ENCODE results near the gene RAD51B.

DNA sequence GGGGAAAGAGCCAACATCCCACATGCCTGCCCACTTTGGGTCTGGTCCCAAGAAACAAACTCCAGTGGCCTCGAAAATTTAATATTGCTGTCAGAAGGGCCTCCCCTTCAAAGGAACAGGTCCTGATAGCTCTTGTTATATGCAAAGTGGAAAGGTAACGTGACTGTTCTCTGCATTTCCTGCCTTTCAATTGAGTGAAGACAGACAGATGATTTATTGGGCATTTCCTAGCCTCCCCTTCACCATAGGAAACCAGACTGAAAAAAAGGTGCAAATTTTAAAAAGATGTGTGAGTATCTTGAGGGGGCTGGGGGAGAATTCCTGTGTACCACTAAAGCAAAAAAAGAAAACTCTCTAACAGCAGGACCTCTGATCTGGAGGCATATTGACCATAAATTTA is 738.1 kb downstream of the RAD51B start:
- TF ChIP-seq, protein P1, sequence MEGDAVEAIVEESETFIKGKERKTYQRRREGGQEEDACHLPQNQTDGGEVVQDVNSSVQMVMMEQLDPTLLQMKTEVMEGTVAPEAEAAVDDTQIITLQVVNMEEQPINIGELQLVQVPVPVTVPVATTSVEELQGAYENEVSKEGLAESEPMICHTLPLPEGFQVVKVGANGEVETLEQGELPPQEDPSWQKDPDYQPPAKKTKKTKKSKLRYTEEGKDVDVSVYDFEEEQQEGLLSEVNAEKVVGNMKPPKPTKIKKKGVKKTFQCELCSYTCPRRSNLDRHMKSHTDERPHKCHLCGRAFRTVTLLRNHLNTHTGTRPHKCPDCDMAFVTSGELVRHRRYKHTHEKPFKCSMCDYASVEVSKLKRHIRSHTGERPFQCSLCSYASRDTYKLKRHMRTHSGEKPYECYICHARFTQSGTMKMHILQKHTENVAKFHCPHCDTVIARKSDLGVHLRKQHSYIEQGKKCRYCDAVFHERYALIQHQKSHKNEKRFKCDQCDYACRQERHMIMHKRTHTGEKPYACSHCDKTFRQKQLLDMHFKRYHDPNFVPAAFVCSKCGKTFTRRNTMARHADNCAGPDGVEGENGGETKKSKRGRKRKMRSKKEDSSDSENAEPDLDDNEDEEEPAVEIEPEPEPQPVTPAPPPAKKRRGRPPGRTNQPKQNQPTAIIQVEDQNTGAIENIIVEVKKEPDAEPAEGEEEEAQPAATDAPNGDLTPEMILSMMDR (IDR thresholded peaks at IDR 0.05), result no peak
- no peak for TF ChIP-seq POLR2A (IDR thresholded peaks at IDR 0.05)

Data from tibial nerve (tissue), 3 donors.